Measurements from ENCODE around the gene ICA1L.

DNA sequence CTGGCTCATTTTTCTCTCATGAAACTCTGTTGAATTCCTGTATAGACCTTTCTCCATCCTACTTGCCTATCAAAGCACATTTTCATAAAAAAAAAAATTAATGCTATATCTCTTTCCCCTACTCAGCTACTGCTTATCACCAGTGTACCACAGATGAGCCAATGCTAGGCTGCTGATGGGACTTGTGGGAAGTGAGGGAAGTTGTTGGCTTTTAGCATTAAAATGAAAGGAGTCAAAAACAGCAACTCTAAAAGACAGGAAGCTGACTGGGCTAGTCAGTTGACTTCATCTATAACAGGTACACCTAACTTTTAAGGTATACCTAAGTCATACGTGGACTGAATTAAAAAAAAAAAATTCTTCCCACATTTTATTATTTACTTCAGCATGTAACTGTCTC, 134.7 kb downstream of the ICA1L start:
- TF ChIP-seq, protein P1, sequence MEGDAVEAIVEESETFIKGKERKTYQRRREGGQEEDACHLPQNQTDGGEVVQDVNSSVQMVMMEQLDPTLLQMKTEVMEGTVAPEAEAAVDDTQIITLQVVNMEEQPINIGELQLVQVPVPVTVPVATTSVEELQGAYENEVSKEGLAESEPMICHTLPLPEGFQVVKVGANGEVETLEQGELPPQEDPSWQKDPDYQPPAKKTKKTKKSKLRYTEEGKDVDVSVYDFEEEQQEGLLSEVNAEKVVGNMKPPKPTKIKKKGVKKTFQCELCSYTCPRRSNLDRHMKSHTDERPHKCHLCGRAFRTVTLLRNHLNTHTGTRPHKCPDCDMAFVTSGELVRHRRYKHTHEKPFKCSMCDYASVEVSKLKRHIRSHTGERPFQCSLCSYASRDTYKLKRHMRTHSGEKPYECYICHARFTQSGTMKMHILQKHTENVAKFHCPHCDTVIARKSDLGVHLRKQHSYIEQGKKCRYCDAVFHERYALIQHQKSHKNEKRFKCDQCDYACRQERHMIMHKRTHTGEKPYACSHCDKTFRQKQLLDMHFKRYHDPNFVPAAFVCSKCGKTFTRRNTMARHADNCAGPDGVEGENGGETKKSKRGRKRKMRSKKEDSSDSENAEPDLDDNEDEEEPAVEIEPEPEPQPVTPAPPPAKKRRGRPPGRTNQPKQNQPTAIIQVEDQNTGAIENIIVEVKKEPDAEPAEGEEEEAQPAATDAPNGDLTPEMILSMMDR (IDR thresholded peaks at IDR 0.05) = no peak
- no peak for TF ChIP-seq POLR2A (IDR thresholded peaks at IDR 0.05)

All from lower leg skin (tissue), 3 donors.